AG04449 (cell line): ENCODE measurements around the gene CACNB1.

Experiments
- CTCF ChIA-PET: fragments of 350-600 bp; formaldehyde crosslinking; extraction: SDS; loops from one replicate; lab custom pipeline; 2021; ENCODE audit warnings: antibody characterized with exemption; lab: Yijun Ruan, JAX
- POLR2A ChIA-PET: fragments of 400-600, 350-600 bp; formaldehyde crosslinking; extraction: SDS; loops from one replicate; lab custom pipeline; 2020; ENCODE audit warnings: antibody characterized with exemption, inconsistent platforms; lab: Yijun Ruan, JAX
- DNase-seq: peaks from one replicate; pipeline ENCODE4 v3.0.0-alpha.2; 2010; ENCODE audit warnings: low read depth, low spot score
- H3K4me3 ChIP-seq: 2 replicates; pipeline ENCODE4 v1.5.1; 2011; ENCODE audit warnings: low read depth, mild to moderate bottlenecking, control low read depth, low read length
- TF ChIP-seq, protein P1 (sequence below): IDR thresholded peaks from one replicate; pipeline ENCODE4 v1.5.1; 2011; ENCODE audit warnings: mild to moderate bottlenecking, moderate library complexity, low read length, control low read depth, inconsistent platforms; ENCODE audit not compliant: insufficient read depth; ENCODE audit errors: missing control alignments

Gene CACNB1

GRCh38 chr17:39196241-39196807 lies 1.1 kb downstream of the CACNB1 start:
- no peak for DNase-seq
- TF ChIP-seq, protein P1, sequence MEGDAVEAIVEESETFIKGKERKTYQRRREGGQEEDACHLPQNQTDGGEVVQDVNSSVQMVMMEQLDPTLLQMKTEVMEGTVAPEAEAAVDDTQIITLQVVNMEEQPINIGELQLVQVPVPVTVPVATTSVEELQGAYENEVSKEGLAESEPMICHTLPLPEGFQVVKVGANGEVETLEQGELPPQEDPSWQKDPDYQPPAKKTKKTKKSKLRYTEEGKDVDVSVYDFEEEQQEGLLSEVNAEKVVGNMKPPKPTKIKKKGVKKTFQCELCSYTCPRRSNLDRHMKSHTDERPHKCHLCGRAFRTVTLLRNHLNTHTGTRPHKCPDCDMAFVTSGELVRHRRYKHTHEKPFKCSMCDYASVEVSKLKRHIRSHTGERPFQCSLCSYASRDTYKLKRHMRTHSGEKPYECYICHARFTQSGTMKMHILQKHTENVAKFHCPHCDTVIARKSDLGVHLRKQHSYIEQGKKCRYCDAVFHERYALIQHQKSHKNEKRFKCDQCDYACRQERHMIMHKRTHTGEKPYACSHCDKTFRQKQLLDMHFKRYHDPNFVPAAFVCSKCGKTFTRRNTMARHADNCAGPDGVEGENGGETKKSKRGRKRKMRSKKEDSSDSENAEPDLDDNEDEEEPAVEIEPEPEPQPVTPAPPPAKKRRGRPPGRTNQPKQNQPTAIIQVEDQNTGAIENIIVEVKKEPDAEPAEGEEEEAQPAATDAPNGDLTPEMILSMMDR = no peak
- H3K4me3 ChIP-seq = peak overlapping the region; percentile 78
- CTCF ChIA-PET = interaction anchor here (1.0 to 9.2 kb wide), 7 partner anchors 10 to 213 kb away, joined by 3 to 76 read pairs (median 10); no protein-coding TSS in a partner anchor
- POLR2A ChIA-PET = no interaction called here

- ChIA-PET POLR2A (no interaction called here), CTCF (interaction anchor here (1.2 to 9.2 kb wide), 8 partner anchors 10 to 212 kb away, joined by 5 to 76 read pairs (median 8); partner anchors contain the start of gene ARL5C)
- DNase-seq = no peak
- H3K4me3 ChIP-seq = peak overlapping the region; percentile 78
- TF ChIP-seq, protein P1 = no peak
These were observed 1.8 kb downstream of the CACNB1 start for GRCh38 chr17:39195568-39196160.

GRCh38 chr17:39194985-39195524 lies 2.4 kb downstream of the CACNB1 start:
- DNase-seq = no peak
- CTCF ChIA-PET = interaction anchor here (0.6 to 9.2 kb wide), 12 partner anchors 9 to 393 kb away, joined by 3 to 76 read pairs (median 5); partner anchors contain the start of gene ARL5C
- POLR2A ChIA-PET = no interaction called here
- H3K4me3 ChIP-seq = peak overlapping the region; percentile 78
- TF ChIP-seq, protein P1 = no peak

DNA sequence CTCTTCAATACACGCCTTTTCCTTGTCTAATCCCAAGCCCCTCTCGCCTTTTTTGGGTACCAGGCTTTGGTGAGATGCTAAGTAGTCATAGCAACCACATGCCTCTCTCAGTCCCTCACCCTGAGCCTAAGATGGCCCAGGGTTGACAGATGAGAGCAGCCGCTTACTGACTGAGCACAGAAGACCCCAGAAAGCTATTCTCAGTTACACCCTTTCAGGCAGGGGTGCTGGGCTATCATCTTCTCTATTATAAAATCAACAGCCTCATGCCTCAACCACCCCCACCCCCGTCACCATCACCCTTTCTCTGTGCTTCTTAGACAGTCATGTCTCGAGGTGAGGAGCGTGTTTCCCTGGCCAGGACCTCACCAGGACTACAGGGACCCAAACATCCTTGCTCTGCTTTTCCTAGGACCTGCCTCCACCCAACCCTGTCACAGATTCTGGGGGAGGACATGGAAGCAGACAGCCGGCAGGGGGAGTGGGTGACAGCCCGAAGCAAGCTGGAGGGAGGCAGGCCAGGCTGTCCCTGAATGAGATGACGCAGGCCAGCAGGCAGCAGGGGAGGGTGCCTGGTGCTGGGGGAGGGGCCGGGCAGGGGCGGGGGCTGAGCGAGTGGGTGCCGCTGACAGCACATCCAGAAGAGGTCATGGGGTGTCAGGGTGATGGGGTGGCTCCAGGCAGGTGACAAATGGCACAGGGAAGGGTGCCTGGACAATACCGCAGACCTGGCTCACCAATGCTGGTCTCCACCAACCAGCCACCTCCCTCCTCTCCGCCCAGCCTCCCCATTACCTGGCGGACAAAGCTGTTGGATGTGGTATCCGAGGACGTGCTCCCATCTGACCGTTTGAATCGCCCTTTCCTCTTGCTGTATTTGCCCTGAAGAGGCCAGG lies 3.1 kb downstream of the CACNB1 start:
- H3K4me3 ChIP-seq = peak overlapping the region; percentile 18; the same call in 1 of the 2 replicates
- ChIA-PET POLR2A (no interaction called here), CTCF (interaction anchor here (0.6 to 9.2 kb wide), 13 partner anchors 8 to 394 kb away, joined by 3 to 76 read pairs (median 5); partner anchors contain the start of gene ARL5C)
- TF ChIP-seq, protein P1 = peak; percentile 73
- no peak for DNase-seq

DNA sequence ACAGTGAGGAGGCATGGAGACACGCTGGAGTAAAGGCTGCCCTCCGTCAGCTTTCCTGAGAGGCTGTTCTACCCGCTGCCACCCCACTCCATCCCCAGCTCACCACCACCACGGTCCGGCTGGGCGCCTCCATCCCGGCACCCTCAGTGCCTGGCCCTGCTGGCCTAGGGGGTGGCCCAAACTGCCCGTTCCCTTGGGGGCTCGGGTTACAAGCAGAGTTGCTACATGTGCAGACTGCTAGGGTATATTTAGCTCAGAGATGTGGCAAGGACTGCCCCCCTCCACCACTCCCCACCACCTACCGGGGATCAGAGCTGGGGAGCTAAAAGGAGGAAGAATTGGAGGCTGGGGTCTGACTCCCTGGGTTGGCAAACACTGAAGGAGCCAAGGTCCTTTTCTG lies 4.1 kb downstream of the CACNB1 start:
- CTCF ChIA-PET = interaction anchor here (1.1 to 9.2 kb wide), 6 partner anchors 10 to 125 kb away, joined by 3 to 76 read pairs (median 6); partner anchors contain the start of gene ARL5C
- POLR2A ChIA-PET = no interaction called here

More for the DNA sequence above, 4.1 kb downstream of the CACNB1 start:
- DNase-seq = no peak
- TF ChIP-seq, protein P1 = no peak
- H3K4me3 ChIP-seq = no peak overlapping the region
